HG03159 (cell line): Measurements from ENCODE around the gene KAT7.
A peak's percentile ranks its signal among the peaks of the same experiment; 100 is the strongest.

Experiments used
- ATAC-seq: cut with Tn5 transposase; IDR thresholded peaks from one replicate; pipeline ENCODE4 v1.9.1; 2021; ENCODE audit warnings: mild to moderate bottlenecking, moderate library complexity; ENCODE audit not compliant: unreplicated experiment

KAT7 gene

DNA sequence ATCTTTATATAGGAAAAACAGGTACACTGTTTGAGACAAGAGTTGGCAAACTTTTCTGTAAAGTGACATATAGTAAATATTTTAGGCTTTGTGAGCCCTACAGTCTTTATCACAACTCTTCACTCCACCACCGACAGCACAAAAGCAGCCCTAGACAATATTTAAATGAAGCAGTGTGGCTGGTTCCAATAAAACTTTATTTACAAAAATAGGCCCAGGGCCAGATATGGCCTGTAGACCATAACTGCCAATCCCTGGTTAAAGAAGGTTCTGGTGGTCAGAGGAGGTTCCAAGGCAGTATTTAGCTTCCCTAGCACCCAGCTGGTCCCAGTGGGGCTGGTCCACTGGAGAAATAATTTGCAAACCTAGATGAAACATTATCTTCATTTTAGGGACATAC is 28.2 kb upstream of the KAT7 start:
- no peak for ATAC-seq

DNA sequence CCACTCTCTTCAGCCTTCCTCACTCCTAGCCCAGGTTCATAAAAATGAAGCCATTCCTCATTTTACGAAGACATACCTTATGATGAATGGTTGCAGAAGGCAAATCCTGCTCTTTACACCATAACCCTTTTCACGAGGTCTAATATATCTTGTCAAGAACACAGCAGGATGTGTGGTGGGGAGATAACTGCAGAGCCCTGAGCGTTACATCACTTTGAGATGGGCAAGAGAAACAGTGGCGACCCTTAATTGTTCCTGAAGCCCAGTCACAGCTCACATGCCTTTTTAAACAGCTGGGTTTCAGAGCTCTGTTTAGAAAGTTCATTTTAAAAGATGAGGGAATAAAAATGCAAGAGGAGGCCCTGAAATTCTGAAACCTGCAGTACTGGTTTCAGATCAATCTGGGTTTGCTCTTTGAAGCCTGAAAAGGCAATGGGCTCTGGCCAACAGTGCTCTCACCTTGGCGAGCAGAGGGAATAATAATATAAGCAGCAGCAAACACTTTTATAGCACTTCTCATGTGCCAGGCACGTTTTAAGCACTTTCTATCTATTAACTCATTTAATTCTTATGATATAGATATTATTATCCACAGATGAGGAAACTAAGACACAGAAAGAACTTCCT is 27.4 kb upstream of the KAT7 start:
- ATAC-seq = no peak

DNA sequence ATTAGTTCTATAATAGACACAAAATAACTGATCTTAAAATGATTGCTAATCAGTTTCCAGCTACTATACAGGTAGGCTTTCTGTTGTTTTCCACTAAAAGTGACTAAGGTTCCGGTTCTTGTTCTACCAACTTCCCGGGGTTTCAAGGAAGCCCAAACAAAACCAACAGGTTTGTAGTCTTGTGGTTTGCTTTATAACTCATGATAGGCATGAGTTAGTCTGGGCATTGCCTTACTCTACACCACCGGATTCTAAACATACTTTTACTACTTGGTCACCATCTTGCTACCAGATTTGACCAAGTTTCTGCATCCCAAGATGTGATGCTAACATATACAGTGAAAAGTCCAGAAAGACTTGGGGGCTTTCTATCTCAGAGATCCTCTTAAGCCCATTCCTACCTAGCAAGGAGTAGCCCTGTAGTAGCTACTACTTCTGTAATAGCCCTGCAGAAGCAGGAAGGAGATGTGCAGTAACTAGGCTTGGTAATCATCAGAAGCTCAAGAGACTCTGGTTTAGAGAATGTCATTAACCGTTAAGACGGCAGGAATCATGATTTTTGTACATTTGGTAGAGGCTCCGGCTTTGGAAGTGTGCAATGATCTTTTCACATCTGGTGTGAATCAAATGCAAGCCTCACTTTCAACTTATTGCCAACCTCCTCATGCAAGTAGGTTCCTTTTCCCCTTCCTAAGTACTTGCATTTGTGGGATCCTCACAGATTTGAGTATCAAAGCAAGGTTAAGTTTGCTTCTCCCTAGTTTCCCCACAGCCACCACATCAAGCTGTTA is 26.1 kb upstream of the KAT7 start:
- ATAC-seq = no peak

DNA sequence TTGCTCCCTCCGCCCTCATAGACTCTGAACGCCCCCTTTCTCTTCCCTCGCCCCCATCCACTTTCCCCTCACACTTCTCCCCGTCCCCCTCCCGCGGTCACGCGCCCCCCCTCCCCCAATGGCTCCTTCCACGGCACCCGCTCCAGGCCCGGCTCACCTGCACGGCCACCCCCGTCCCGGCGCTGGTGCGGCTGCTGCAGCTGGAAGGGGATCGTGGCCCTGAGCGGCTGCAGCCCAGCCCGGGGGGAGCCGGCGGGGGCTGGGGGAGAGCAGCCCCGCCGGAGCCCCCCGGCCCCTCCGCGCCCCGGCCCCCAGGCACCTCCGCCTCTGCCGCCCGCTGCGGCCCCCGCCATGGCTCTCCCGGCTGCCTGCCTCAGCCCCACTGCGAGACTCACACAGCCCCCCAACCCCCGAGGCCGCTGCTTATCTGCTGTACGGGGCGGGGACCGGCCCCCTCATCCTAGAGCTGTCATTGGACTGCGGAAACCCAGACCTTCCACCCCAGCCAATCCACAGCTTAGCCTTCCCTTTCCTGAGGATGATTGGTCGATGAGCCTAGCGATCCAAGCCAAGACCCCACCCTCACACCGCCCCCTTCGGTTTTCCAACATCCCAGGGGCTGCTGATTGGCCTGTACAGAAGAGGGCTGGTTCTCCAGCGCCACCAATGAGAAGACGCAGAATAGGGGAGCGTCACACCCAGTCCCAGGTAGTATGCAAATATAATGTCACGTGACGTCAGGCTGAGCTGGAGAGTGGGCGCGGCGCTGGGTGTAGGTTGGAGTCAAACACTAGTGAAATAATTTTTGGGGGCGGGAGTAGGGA is 24.5 kb upstream of the KAT7 start, which contains the start of gene FAM117A:
Gene FAM117A (minus strand): TSS at position 397 of the 824 bp plus-strand sequence. CDS start 44 bp downstream, at position 353.
- ATAC-seq = peak; percentile 95

DNA sequence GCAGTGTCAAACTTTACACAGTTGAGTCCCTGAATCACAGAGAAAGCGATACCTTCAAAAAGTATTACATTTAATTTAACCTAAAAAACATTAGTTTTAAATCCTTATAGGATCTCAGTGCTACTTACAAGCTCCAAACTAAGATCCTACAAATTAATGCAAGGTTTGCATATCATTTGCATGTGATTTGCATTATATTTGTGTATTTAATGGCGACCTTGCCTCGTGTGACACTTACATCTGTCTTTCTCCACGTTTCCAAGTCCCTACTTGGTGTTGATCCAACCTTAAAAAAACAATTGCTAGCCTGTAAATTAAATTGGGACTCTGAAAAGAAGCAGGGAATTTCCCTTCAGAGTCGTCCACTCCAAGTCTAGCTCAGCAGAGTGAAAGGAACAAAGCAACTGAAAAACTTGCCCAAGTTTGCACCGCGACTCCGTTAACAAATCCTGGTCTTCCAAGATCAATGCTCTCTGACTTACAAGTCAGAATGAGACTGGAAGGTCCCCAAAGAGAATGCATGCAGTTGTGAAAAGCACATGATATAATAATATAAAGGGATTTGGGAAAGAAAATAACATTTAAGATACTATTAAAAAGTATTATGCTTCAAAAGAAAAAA is 23.8 kb upstream of the KAT7 start:
- no peak for ATAC-seq

DNA sequence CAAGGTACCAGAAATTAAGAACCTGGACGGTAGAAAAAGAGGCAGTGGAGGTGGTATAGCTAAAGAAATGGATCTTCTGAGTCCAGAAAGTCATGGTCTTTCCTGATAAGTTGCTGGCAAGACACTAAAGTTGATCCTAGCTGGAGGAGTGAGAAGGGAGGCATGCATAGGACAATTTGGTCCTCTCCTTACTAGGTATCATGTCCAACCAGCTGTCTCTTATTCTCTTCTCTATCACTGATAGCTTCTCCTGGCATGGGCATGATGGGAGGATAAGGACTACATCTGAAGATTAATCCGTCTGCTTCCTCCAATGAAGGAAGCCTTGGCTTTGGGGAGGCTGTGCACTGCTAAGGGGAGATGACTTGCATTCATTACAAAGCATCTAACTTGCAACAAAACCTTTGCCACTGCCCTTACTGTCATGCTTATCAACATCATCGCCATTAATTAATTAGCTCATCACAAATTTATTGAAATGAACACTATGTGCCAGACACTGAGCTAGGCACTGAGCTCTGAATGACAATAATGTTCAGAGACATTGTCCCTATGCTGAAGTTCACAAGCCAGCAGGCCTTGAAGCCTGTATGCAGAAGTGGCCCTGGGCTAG is 21.5 kb upstream of the KAT7 start:
- no peak for ATAC-seq

DNA sequence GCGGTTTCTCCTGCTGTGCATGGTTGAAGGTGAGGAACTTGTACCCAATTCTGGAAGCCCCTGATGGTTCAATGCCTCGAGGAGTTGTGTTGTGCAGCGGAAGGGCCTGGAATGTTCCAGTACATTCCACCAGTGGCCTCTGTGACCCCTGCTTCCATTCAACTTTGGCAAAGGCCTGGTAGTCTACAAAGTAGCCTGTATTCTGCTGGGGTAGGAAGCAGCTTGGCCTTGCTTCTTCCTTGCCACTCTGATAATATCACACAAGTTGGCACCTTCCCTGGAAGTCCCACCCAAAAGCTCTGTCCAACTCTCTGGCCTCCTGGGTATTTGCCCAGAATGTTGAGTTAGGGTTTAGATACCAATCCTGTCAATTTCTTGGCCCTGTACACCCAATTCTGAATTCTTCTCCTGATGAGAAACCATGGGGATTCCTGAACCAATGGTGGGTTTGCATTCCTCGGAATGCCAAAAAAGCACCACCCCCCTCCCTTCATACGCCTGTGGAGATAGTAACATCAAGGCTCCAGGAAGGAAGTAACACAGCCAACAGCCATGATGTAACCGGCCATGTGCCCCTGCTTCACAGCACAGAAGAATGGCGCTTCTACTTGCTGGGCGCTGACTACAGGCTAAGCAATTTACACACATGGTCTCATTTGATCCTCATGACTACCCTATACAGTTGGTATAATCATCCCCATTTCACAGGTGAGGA is 12.8 kb upstream of the KAT7 start:
- no peak for ATAC-seq

DNA sequence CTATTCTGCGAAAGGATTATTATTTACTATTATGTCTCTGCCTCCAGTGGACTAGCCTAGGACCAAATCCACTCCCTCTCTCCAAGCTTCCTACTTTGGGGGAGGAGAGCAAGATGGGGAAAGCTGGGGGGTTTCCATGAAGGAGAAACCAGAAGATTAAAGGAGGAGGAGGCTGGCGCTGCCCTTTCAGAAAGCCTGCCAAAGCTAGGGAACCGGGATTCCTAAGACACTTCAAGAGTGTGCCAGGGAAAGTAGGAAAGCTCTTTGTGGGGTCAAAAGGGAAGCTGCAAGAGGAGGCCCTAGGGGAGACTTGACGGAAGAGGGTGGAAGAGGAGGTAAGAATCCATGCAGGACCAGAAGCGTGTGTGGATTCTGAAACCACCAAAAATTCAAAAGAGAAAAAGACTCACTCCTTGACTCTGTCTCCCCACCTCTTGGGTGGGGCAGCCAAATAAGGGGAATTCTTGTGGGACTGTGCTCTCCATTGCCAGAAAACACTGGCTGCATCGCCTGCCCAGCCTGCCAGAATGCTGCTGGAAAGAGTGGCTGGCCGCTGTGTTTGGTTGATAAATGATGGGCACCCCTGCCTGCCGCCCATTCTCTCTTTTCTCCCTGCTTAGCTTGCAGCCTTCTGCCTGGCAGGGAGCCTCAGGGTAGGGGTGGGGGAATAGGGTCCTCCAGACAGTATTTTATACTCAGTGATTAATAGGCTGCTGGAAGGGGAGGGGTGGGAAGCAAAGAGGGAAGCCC is 11.8 kb upstream of the KAT7 start:
- no peak for ATAC-seq

DNA sequence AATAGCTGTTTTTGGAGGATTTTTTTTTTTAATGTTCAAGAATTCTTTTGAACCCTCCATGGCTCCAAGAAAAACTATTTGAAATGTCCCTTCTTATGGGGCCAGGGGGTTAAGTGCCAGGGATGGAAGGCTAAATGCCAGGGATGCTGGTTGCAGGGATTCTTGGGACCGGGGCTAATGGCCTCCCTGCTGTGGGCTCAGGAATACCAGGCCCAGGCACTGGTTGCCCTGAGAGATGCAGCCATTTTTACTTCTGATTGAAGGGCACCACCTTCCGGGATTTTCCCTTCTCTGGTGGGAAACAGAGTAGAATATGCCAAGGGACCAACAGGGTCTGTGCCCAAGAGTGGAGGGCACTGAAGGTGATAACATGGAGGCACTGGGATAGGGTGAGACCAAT is 10.9 kb upstream of the KAT7 start:
- ATAC-seq = no peak

DNA sequence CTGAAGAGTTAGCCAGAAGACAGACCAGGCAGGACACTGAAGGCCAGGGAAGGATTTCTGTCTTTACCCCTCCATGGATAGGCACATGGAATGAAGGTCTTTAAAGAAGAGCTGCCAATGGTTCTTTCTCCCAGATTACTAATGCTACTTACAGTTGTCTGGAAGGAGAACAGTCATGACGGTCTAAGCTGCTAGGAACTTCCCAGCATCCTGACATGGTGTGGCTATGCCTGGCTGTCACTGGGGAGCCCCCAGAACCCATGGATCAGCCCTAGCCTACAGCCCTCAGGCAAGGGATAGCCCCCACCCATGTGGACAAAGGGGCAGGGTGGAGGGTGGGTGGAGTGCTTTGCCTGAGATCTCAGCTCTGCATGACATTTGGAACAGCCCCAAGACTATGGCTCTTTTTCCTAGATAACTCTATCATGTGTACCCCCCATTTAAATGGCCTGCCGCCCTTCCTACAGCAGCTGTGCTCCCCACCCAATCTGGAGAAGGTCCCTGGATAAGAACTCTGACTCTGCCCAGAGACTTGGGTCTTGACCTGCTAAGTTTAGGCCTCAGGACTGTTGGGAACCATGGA is 9.2 kb upstream of the KAT7 start:
- ATAC-seq = no peak

DNA sequence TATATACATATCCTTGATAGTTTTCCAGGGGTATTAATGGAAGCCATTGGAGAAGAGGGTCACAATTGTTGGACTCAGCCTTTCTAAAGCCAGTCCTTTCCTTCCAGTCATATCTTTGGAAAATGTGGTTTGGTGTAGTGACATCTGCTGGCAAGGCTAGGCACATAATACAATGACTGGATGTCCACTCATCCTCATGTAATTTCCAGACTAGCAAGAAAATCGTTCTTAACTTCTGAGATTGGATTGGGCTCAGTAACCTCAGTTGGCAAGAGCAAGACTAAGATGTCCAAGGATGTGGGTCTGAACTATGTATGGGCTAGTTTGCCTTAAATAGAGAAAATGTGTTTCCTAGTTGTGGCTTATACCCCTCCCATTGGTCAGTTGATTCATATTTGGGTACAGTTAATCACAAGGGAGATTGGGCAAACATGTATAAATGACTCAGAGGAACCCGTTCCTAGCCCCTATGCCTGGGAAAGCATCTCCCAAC is 8.7 kb upstream of the KAT7 start:
- ATAC-seq = no peak

DNA sequence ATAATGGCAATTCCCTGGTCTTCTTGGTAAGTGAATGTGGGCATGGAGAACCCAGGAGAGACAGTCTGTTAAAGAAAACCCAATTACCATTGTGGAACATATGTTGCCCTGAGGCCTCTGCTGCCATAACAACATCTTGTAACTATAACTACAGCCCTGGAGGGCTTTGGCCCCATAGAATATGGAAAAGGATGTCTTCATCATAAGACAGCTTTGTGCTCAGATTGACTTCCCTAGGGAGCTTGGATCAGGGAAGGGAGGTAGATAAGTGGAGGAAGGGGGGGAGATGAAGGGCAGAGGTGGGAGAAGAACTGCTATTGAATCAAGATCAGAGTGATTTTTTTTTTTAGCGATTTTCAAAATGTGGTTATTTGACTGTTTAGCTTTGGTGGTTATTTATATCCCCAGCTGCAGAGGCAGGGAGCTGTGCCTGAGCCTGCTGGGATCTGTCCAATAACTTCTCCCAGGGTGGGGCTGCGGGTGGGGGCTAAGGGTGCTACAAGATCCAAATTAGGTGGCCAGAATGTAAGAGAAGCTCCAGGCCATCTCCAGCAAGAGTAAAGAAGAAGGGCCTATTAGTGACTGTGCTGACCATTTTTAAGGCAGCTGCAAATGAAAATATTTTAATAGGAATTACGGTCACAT is 5.3 kb upstream of the KAT7 start:
- no peak for ATAC-seq

DNA sequence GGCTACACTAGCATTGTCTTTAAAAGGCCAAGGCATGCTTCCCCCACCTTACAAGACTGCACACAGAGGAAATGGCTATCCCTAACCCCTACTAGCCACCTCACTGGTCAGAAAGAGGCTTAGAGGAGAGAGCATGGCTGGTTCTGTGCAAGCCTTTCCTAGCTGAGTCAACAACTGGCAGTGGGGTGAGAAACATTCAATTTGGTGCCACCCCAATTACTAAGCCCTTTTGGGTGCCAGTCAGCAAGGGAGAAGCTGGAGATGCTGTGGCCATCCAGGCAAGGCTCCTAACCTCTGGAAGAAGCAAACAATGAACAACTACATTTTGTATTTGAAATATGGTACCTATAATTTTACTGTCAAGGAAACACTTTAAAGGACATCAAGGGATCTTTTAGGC is 4.7 kb upstream of the KAT7 start:
- no peak for ATAC-seq

DNA sequence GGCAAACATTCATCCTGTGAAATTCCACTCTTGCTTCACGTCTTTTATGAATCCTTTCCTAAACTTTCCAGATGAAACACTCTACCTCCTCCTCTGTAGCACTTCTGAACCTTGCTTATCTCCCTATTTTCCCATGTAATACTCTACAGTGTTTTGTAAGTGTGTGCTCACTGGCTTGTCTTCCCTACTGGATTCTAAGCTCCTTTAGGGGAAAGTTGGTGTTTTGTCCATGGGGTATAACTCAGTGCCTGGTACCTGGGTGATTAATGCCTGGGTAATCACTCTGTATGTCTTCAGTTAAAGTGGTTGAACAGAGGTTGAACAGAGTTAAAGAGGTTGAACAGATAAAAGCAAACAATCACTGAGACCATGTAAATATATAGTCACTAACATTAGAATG is 3.8 kb upstream of the KAT7 start:
- ATAC-seq = no peak

DNA sequence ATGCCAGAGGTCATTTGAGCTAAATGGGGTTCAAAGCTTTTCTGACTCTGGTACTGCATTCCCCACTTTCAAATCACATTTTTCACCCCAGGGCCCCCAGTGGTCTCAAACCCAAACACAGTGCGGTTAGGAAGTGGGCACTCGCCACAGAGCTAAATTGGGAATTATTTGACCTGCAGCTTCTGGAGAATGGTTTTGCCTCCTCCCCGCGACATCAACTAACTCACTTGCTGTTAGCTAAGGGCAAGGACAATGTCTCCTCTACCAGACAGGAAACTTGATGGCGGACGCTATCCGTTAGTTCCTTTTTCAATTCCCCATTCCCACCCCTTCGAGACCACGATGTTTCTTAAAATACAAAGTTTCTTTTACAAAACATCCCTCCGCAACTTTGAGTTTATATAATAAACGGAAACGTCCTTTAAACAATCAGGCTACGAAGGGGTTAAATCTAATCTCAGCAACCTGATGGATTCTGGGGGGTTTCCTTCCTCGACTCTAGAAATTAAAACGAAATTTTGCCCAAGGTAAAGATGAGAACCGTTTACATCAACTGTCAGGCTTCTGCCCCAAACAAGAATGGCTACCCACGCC is 500 bp upstream of the KAT7 start:
- ATAC-seq = no peak

DNA sequence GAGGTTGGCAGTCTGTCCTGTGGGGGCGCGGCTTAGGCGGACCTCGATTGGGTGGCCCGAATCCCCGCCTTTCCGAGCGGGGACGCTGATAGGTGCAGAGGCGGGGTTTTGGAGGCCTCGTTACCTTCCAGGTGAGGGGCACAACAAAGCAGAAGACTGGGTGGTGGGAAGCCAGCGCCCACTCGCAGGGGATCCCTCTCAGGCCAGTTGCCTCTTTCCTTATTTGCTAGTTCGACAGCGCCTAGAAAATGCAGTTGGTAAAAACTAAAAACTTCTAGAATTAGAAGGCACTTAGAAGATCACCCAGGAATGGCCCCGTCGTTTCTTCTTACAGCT is 730 bp downstream of the KAT7 start:
- ATAC-seq = no peak

DNA sequence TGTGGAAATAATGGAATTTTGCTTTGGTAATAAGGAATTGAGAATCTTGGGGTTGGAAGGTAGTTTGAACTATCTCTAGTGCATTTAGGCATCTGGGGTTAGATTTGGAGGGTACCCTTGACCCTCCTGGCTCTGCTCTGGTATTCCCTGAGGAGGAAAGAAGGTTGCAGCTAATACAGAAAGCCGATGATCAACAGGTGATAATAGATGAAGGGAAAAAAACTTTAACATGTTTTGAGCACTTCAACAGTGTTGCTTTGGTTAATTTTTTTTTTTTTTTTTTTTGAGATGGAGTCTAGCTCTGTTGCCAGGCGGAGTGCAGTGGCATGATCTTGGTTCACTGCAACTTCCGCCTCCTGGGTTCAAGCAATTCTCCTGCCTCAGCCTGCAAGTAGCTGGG is 4.8 kb downstream of the KAT7 start:
- ATAC-seq = no peak

DNA sequence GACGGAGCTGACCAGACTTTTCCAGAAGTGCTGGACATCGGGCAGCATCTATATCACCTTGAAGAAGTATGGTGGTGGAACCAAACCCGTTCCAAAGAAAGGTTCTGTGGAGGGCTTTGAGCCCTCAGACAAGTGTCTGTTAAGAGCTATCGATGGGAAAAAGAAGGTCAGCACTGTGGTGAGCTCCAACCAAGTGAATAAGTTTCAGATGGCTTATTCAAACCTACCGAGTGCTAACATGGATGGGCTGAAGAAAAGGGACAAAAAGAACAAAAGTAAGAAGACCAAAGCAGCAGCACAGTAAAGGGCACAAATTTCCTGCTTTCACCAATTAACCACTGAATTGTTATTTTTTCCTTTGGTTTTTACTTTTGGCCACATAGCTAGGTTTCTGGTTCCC is 6.9 kb downstream of the KAT7 start:
- no peak for ATAC-seq
